ENCODE results near the gene SLAMF6.
"Not testable (repeated sequence)": the region's sequence is repeated elsewhere in the genome, so short reads cannot be mapped to it uniquely, and the experiment has no call there.

The SLAMF6 gene

DNA sequence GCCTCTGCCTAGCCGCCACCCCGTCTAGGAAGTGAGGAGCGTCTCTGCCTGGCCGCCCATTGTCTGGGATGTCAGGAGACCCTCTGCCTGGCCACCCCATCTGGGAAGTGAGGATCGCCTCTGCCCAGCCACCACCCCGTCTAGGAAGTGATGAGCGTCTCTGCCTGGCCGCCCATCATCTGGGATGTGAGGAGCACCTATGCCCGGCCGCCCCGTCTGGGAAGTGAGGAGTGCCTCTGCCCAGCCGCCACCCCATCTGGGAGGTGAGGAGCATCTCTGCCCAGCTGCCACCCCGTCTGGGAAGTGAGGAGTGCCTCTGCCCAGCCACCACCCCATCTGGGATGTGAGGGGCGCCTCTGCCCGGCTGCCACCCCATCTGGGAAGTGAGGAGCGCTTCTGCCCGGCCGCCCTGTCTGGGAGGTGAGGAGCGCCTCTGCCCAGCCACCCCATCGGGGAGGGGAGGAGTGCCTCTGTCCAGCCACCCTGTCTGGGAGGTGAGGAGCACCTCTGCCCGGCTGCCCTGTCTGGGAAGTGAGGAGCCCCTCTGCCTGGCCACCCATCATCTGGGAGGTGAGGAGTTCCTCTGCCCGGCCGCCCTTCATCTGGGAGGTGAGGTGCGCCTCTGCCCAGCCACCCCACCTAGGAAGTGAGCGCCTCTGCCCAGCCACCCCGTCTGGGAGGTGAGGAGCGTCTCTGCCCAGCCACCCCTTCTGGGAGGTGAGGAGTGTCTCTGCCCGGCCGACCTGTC is 8.9 kb upstream of the SLAMF6 start:
- not testable (repeated sequence) for H3K4me1 ChIP-seq (ENCODE audit: control insufficient read depth, insufficient read depth, low read length); H3K36me3 ChIP-seq (ENCODE audit: control insufficient read depth, insufficient read depth, low read length); DNase-seq (ENCODE audit: low read depth, low spot score); H3K27ac ChIP-seq (ENCODE audit: low read length); H3K9me3 ChIP-seq (ENCODE audit: control insufficient read depth, insufficient read depth, low read length); H3K4me3 ChIP-seq (ENCODE audit: low read length); H3K27me3 ChIP-seq (ENCODE audit: control insufficient read depth, insufficient read depth, low read length)
- no CpG with 5 or more reads among the region's 29 CpGs for WGBS (ENCODE audit: insufficient coverage, insufficient read length)

DNA sequence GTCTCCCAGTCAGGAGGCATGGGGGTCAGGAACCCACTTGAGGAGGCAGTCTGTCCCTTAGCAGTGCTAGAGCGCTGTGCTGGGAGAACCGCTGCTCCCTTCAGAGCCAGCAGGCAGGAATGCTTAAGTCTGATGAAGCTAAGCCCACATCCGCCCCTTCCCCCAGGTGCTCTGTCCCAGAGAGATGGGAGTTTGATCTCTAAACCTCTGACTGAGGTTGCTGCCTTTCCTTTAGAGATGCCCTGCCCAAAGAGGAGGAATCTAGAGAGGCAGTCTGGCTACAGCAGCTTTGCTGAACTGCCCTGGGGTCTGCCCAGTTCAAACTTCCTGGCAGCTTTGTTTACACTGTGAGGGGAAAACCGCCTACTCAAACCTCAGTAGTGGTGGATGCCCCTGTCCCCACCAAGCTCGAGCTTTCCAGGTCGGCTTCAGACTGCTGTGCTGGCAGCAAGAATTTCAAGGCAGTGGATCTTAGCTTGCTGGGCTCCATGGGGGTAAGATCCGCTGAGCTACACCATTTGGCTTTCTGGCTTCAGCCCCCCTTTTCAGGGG is 6.4 kb upstream of the SLAMF6 start:
- not testable (repeated sequence) for H3K27ac ChIP-seq (ENCODE audit: low read length); H3K36me3 ChIP-seq (ENCODE audit: control insufficient read depth, insufficient read depth, low read length); H3K4me3 ChIP-seq (ENCODE audit: low read length); DNase-seq (ENCODE audit: low read depth, low spot score); H3K9me3 ChIP-seq (ENCODE audit: control insufficient read depth, insufficient read depth, low read length); H3K4me1 ChIP-seq (ENCODE audit: control insufficient read depth, insufficient read depth, low read length); H3K27me3 ChIP-seq (ENCODE audit: control insufficient read depth, insufficient read depth, low read length)
- WGBS (ENCODE audit: insufficient coverage, insufficient read length), result no CpG with 5 or more reads among the region's 7 CpGs

DNA sequence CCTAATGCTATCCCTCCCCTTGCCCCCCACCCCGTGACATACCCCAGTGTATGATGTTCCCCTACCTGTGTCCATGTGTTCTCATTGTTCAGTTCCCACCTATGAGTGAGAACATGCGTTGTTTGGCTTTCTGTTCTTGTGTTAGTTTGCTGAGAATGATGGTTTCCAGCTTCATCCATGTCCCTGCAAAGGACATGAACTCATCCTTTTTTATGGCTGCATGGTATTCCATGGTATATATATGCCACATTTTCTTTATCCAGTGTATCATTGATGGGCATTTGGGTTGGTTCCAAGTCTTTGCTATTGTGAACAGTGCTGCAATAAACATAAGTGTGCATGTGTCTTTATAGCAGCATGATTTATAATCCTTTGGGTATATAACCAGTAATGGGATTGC is 734 bp upstream of the SLAMF6 start:
- not testable (repeated sequence) for DNase-seq (ENCODE audit: low read depth, low spot score); H3K4me3 ChIP-seq (ENCODE audit: low read length); H3K9me3 ChIP-seq (ENCODE audit: control insufficient read depth, insufficient read depth, low read length); H3K27me3 ChIP-seq (ENCODE audit: control insufficient read depth, insufficient read depth, low read length); H3K27ac ChIP-seq (ENCODE audit: low read length); H3K4me1 ChIP-seq (ENCODE audit: control insufficient read depth, insufficient read depth, low read length); H3K36me3 ChIP-seq (ENCODE audit: control insufficient read depth, insufficient read depth, low read length)
- WGBS (ENCODE audit: insufficient coverage, insufficient read length), result no CpG with 5 or more reads among the region's 2 CpGs

DNA sequence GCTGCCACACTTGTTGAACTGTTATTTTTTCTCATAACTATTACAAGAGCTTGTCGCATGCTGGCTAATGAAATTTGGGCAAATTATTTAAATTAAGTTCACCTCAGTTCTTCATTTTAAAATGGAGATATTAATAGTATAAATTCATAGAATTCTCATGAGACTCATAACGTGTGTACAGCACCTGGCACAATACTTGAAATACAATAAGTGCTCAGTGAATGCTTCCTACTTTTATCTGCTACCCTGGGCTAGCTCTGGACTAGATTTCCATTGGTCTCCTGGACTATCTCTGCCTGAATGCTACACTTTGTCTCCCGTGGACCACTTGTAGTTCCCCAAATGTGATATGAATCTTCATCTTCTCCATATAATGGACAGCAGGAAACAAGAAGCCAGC is 919 bp downstream of the SLAMF6 start:
- H3K4me3 ChIP-seq (ENCODE audit: low read length), result no peak overlapping the region
- H3K4me1 ChIP-seq (ENCODE audit: control insufficient read depth, insufficient read depth, low read length), result no peaks in the 10 kb centered on the region; the same call in 1 of the 2 replicates

DNA sequence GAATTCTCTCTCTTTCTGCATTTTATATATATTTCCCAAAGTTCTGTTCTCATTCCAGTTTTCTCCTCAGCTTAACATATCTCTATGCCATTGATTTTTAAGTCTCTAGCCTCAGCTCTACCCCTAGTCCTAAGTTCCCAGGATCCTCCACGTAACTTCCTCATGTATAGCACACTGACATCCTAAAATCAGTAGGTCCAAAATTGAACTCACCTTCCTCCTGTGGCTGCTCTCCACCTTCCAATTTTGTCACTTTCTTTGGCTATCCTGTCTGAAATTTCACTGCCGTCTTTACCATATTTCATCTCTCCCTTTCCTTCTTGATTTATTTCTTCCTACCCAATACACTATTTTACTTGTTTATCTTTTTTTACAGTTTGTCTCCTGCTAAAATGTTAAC is 1.5 kb downstream of the SLAMF6 start:
- Histone ChIP-seq H3K36me3 (ENCODE audit: control insufficient read depth, insufficient read depth, low read length) (no peaks in the 10 kb centered on the region), H3K4me1 (ENCODE audit: control insufficient read depth, insufficient read depth, low read length) (no peaks in the 10 kb centered on the region; the same call in 1 of the 2 replicates), H3K27me3 (ENCODE audit: control insufficient read depth, insufficient read depth, low read length) (no peaks in the 10 kb centered on the region), H3K27ac (ENCODE audit: low read length) (no peak overlapping the region), H3K9me3 (ENCODE audit: control insufficient read depth, insufficient read depth, low read length) (no peaks in the 10 kb centered on the region), H3K4me3 (ENCODE audit: low read length) (no peak overlapping the region)
- 100% methylated on average over 1 of the region's 2 CpGs for WGBS (ENCODE audit: insufficient coverage, insufficient read length)
- DNase-seq (ENCODE audit: low read depth, low spot score), result no peak

More for the DNA sequence above, 919 bp downstream of the SLAMF6 start:
- H3K9me3 ChIP-seq (ENCODE audit: control insufficient read depth, insufficient read depth, low read length), result no peaks in the 10 kb centered on the region
- H3K27me3 ChIP-seq (ENCODE audit: control insufficient read depth, insufficient read depth, low read length), result no peaks in the 10 kb centered on the region
- WGBS (ENCODE audit: insufficient coverage, insufficient read length), result no CpG with 5 or more reads among the region's 3 CpGs
- no peaks in the 10 kb centered on the region for H3K36me3 ChIP-seq (ENCODE audit: control insufficient read depth, insufficient read depth, low read length)
- no peak overlapping the region for H3K27ac ChIP-seq (ENCODE audit: low read length)
- no peak for DNase-seq (ENCODE audit: low read depth, low spot score)

DNA sequence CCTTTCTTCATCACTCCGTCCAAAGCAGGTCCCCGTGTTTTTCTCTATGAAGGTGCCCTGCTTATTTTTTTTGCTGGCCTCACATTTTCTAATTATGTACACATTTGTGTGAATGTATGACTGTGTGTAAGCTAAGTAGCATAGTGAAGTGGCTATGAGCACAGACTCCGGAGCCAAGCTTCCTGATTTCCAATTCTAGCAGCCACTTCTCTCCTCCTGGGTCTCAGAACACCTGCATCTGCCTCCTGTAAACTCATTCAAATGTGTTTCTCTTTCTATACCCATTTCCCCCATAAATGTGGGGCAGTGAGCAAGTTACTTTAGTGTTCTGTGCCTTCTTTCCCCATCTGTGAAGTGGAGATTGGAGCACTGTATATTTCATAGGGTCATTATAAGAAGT is 2.1 kb downstream of the SLAMF6 start:
- H3K27ac ChIP-seq (ENCODE audit: low read length), result no peak overlapping the region
- H3K9me3 ChIP-seq (ENCODE audit: control insufficient read depth, insufficient read depth, low read length), result no peaks in the 10 kb centered on the region
- H3K4me3 ChIP-seq (ENCODE audit: low read length), result no peak overlapping the region
- H3K4me1 ChIP-seq (ENCODE audit: control insufficient read depth, insufficient read depth, low read length), result no peaks in the 10 kb centered on the region; the same call in 1 of the 2 replicates
- no peak for DNase-seq (ENCODE audit: low read depth, low spot score)
- WGBS (ENCODE audit: insufficient coverage, insufficient read length), result no CpG with 5 or more reads among the region's 3 CpGs
- H3K27me3 ChIP-seq (ENCODE audit: control insufficient read depth, insufficient read depth, low read length), result no peaks in the 10 kb centered on the region
- no peaks in the 10 kb centered on the region for H3K36me3 ChIP-seq (ENCODE audit: control insufficient read depth, insufficient read depth, low read length)

DNA sequence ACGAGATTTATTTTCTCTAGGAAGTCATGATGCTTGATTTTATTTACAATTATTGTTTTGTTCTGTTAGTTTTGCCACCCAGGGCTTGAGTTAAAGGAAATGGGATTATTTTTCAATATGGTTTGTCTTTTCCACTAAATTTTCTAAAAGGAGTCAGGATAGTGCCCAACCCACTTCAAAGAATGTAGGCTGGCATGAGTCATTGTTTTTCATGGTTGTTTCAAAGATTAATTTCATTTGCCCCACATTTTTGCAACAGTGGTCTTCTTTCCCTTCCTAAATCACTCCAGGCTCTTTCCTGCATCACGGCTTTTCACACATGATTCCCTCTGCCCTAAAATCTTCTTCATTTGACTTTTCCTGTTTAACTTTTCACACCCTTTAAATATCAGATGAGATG is 2.5 kb downstream of the SLAMF6 start:
- Histone ChIP-seq H3K9me3 (ENCODE audit: control insufficient read depth, insufficient read depth, low read length) (no peaks in the 10 kb centered on the region), H3K4me3 (ENCODE audit: low read length) (no peak overlapping the region), H3K36me3 (ENCODE audit: control insufficient read depth, insufficient read depth, low read length) (no peaks in the 10 kb centered on the region), H3K27me3 (ENCODE audit: control insufficient read depth, insufficient read depth, low read length) (no peaks in the 10 kb centered on the region), H3K4me1 (ENCODE audit: control insufficient read depth, insufficient read depth, low read length) (no peaks in the 10 kb centered on the region; the same call in 1 of the 2 replicates), H3K27ac (ENCODE audit: low read length) (no peak overlapping the region)
- no peak for DNase-seq (ENCODE audit: low read depth, low spot score)
- no CpG with 5 or more reads among the region's 2 CpGs for WGBS (ENCODE audit: insufficient coverage, insufficient read length)

DNA sequence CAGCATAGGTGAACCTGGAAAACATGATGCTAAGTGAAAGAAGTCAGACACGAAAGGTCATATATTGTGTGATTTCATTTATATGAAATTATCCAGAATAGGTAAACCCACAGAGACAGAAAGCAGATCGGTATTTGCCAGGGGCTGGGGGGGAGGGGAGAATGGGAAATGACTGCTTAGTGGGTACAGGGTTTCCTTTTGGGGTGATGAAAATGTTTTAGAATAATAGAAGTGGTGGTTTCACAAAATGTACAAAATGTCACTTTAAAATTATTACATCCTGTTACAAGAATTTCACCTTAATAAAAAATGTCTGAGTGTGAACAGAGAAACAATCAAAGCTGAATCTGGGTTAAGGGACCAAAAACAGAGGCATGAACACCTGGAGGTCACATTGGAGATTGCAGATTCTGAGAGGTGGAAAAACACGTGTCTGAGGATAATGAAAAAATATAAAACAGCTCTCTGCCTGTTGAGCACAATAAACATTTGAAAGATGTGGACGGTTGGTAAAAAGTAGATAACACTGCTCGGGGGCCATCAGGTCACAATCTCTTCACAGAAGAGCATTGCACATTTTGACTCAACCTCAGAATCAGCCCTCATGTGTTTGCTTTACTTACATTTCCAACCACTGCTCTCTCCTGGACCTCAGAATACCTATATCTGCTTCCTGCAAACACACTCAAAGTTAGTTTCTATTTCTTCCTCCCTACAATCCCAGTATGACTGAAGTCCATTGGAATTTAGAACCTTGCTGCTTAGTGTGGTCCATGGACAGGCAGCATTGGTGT is 3.2 kb downstream of the SLAMF6 start:
- WGBS (ENCODE audit: insufficient coverage, insufficient read length), result no CpG with 5 or more reads among the region's 5 CpGs
- Histone ChIP-seq H3K36me3 (ENCODE audit: control insufficient read depth, insufficient read depth, low read length) (no peaks in the 10 kb centered on the region), H3K9me3 (ENCODE audit: control insufficient read depth, insufficient read depth, low read length) (no peaks in the 10 kb centered on the region), H3K4me3 (ENCODE audit: low read length) (no peak overlapping the region), H3K4me1 (ENCODE audit: control insufficient read depth, insufficient read depth, low read length) (no peaks in the 10 kb centered on the region; the same call in 1 of the 2 replicates), H3K27ac (ENCODE audit: low read length) (no peak overlapping the region), H3K27me3 (ENCODE audit: control insufficient read depth, insufficient read depth, low read length) (no peaks in the 10 kb centered on the region)
- no peak for DNase-seq (ENCODE audit: low read depth, low spot score)

DNA sequence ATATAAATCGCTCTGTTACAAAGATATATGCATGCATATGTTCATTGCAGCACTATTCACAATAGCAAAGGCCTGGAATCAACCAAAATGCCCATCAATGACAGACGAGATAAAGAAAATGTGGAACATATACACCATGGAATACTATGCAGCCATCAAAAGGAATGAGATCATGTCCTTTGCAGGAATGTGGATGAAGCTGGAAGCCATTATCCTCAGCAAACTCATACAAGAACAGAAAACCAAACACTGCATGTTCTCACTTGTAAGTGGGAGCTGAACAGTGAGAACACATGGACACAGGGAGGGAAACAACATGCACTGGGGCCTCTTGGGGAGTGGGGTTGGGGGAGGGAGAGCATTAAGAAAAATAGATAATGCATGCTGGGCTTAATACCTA is 5.5 kb downstream of the SLAMF6 start:
- not testable (repeated sequence) for DNase-seq (ENCODE audit: low read depth, low spot score); H3K9me3 ChIP-seq (ENCODE audit: control insufficient read depth, insufficient read depth, low read length); H3K4me3 ChIP-seq (ENCODE audit: low read length); H3K4me1 ChIP-seq (ENCODE audit: control insufficient read depth, insufficient read depth, low read length); H3K27me3 ChIP-seq (ENCODE audit: control insufficient read depth, insufficient read depth, low read length); H3K36me3 ChIP-seq (ENCODE audit: control insufficient read depth, insufficient read depth, low read length); H3K27ac ChIP-seq (ENCODE audit: low read length)
- no CpG with 5 or more reads among the region's 2 CpGs for WGBS (ENCODE audit: insufficient coverage, insufficient read length)

DNA sequence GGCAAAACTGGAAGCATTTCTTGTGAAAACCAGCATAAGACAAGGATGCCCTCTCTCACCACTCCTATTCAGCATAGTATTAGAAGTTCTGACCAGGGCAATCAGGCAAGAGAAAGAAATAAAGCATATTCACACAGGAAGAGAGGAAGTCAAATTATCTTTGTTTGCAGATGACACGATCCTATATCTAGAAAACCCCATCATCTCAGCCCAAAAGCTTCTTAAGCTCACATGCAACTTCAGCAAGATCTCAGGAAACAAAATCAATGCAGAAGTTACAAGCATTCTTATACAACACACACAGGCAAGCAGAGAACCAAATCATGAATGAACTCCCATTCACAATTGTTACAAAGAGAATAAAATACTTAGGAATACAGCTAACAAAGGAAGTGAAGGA is 7.1 kb downstream of the SLAMF6 start:
- H3K4me1 ChIP-seq (ENCODE audit: control insufficient read depth, insufficient read depth, low read length); H3K4me3 ChIP-seq (ENCODE audit: low read length); DNase-seq (ENCODE audit: low read depth, low spot score); H3K27me3 ChIP-seq (ENCODE audit: control insufficient read depth, insufficient read depth, low read length); H3K9me3 ChIP-seq (ENCODE audit: control insufficient read depth, insufficient read depth, low read length); H3K27ac ChIP-seq (ENCODE audit: low read length); H3K36me3 ChIP-seq (ENCODE audit: control insufficient read depth, insufficient read depth, low read length): not testable (repeated sequence)
- WGBS (ENCODE audit: insufficient coverage, insufficient read length), result no CpG with 5 or more reads among the region's 1 CpG

Measured in iPS DF 6.9 (cell line).